GM04503 (cell line): ENCODE data around the gene CDC73.
"Not testable (repeated sequence)": the region's sequence is repeated elsewhere in the genome, so short reads cannot be mapped to it uniquely, and the experiment has no call there.

ENCODE experiments used
- DNase-seq: peaks from one replicate; pipeline ENCODE4 v3.0.0-alpha.2; 2012; ENCODE audit warnings: low read depth

CDC73 gene

GRCh38 chr1:193114485-193115095 lies 7.2 kb upstream of the CDC73 start:
- no peak for DNase-seq

- DNase-seq, result peak; percentile 95
Observed at GRCh38 chr1:193115629-193116227, 6.1 kb upstream of the CDC73 start.

- not testable (repeated sequence) for DNase-seq
Observed at GRCh38 chr1:193117167-193117566, 4.7 kb upstream of the CDC73 start.

- no peak for DNase-seq
Observed at GRCh38 chr1:193118194-193118593, 3.6 kb upstream of the CDC73 start.

- no peak for DNase-seq
Observed at GRCh38 chr1:193118803-193119730, 2.8 kb upstream of the CDC73 start.

- DNase-seq, result no peak
Observed at GRCh38 chr1:193120604-193121166, 1.1 kb upstream of the CDC73 start.

GRCh38 chr1:193123751-193124150 lies 1.9 kb downstream of the CDC73 start:
- no peak for DNase-seq

GRCh38 chr1:193125369-193125768 lies 3.5 kb downstream of the CDC73 start:
- DNase-seq, result no peak

- no peak for DNase-seq
Observed at GRCh38 chr1:193131266-193131860, 9.5 kb downstream of the CDC73 start.

- no peak for DNase-seq
Observed at GRCh38 chr1:193140254-193140653, 18.4 kb downstream of the CDC73 start.

- no peak for DNase-seq
Observed at GRCh38 chr1:193141804-193142203, 20.0 kb downstream of the CDC73 start.

- no peak for DNase-seq
Observed at GRCh38 chr1:193142409-193142808, 20.6 kb downstream of the CDC73 start.

- DNase-seq, result no peak
Observed at GRCh38 chr1:193143285-193143684, 21.5 kb downstream of the CDC73 start.

GRCh38 chr1:193144361-193144938 lies 22.6 kb downstream of the CDC73 start:
- no peak for DNase-seq

- no peak for DNase-seq
Observed at GRCh38 chr1:193144999-193145398, 23.2 kb downstream of the CDC73 start.

- DNase-seq, result no peak
Observed at GRCh38 chr1:193156117-193156821, 34.4 kb downstream of the CDC73 start.

- DNase-seq, result no peak
Observed at GRCh38 chr1:193156822-193157142, 35.0 kb downstream of the CDC73 start.

- DNase-seq, result no peak
Observed at GRCh38 chr1:193157360-193157759, 35.5 kb downstream of the CDC73 start.

GRCh38 chr1:193176113-193176512 lies 54.3 kb downstream of the CDC73 start:
- DNase-seq, result no peak

- DNase-seq, result no peak
Observed at GRCh38 chr1:193176788-193177187, 55.0 kb downstream of the CDC73 start.

- DNase-seq, result no peak
Observed at GRCh38 chr1:193179094-193179493, 57.3 kb downstream of the CDC73 start.
